Motor neuron (in vitro differentiated cells): Measurements from ENCODE around the gene ATAD3B. TPM values are rescaled to one million over a fixed set of nuclear protein-coding genes. Genes with fewer than 3 reads are reported as not detected.

Source experiments
- ATAC-seq, 8 experiments: fragments of 200-7000 bp; cut with Tn5 transposase; replicated peaks in 6 of 8; 2 replicates each; pipeline ENCODE4 v1.8.0; 2021; ENCODE audit warnings: mild to moderate bottlenecking in 8 of 8, moderate library complexity in 8 of 8
- H3K27ac ChIP-seq, 2 donors: fragments of 250-450 bp; sonication (Bioruptor Pico); 2 replicates each; pipeline ENCODE4 v1.9.0; 2021; ENCODE audit warnings: antibody characterized with exemption in 2 of 2, mild to moderate bottlenecking in 2 of 2, moderate library complexity in 1 of 2
- H3K4me1 ChIP-seq, 2 donors: fragments of 250-450 bp; sonication (Bioruptor Pico); replicated peaks in 1 of 2; 2 replicates each; pipeline ENCODE4 v1.6.1; 2021; ENCODE audit warnings: antibody characterized with exemption in 2 of 2, mild to moderate bottlenecking in 2 of 2, moderate library complexity in 1 of 2
- H3K4me3 ChIP-seq, 5 donors: fragments of 250-450 bp; sonication (Bioruptor Pico); 2 replicates each; pipeline ENCODE4 v1.9.0; 2021; ENCODE audit warnings: antibody characterized with exemption in 5 of 5, mild to moderate bottlenecking in 5 of 5, moderate library complexity in 4 of 5
- WGBS, 10 experiments: fragments of 450-650 bp; shearing (Covaris generic); methylation state at CpG; one replicate each; pipeline ENCODE4 v1.0.0; 2022; 5-methylcytosine and 5-hydroxymethylcytosine counted together
- in situ Hi-C, 9 experiments: fragments of 400-800 bp; cut with MboI; loops; one replicate each; pipeline ENCODE4 v1.15.0; 2021; ENCODE audit warnings: low sequenced_read_pairs in 9 of 9, low pct_unique_long_range_greater_than_20kb in 2 of 9; ENCODE audit not compliant: unreplicated experiment in 9 of 9
- total RNA-seq, 8 experiments: library from RNA; unstranded; fragments of 300-600 nt; gene quantifications; 2 replicates each; pipeline versions ENCODE4 v1.2.3 to v1.2.4, GENCODE V29; 2022

ATAD3B gene, protein sequence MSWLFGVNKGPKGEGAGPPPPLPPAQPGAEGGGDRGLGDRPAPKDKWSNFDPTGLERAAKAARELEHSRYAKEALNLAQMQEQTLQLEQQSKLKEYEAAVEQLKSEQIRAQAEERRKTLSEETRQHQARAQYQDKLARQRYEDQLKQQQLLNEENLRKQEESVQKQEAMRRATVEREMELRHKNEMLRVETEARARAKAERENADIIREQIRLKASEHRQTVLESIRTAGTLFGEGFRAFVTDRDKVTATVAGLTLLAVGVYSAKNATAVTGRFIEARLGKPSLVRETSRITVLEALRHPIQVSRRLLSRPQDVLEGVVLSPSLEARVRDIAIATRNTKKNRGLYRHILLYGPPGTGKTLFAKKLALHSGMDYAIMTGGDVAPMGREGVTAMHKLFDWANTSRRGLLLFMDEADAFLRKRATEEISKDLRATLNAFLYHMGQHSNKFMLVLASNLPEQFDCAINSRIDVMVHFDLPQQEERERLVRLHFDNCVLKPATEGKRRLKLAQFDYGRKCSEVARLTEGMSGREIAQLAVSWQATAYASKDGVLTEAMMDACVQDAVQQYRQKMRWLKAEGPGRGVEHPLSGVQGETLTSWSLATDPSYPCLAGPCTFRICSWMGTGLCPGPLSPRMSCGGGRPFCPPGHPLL
- total RNA-seq, result 10 to 100 TPM; 15.2 to 66.0 (median 32.7) TPM

GRCh38 chr1:1471389-1472052 is at the start of gene ATAD3B:
TSS of gene ATAD3B (plus strand) at chr1:1471765. CDS start at chr1:1471885, 120 bp downstream.
- Histone ChIP-seq H3K27ac (peak within 1 kb of the TSS; percentile 75 to 94), H3K4me3 (peak within 1 kb of the TSS; percentile 53 to 85 (median 77)), H3K4me1 (peaks cover 16 to 18% of the 10 kb centered on the region in 2 donors)
- WGBS, 10 experiments, result 0 to 17% (median 0%) methylated on average over 1 to 18 of the region's 87 CpGs; no CpG with 5 or more reads in 2 of the 10 experiments
- peak; percentile 89 to 96 (median 93) for ATAC-seq
- in situ Hi-C loops, result no loop called here

GRCh38 chr1:1421907-1422464 is 49.6 kb upstream of the ATAD3B start:
- Histone ChIP-seq H3K4me1 (peaks cover 47 to 53% of the 10 kb centered on the region in 2 donors), H3K27ac (no peak overlapping the region), H3K4me3 (no peak overlapping the region)
- in situ Hi-C loops, result no loop called here
- WGBS, 10 experiments, result 92% methylated on average over 2 of the region's 7 CpGs; no CpG with 5 or more reads in 9 of the 10 experiments
- ATAC-seq, result no peak

GRCh38 chr1:1422465-1423244 is 48.9 kb upstream of the ATAD3B start:
- 0 to 95% (median 78%) methylated on average over 1 to 23 of the region's 29 CpGs; no CpG with 5 or more reads in 1 of the 10 experiments for WGBS, 10 experiments
- H3K4me1 ChIP-seq, result peaks cover 44 to 48% of the 10 kb centered on the region in 2 donors
- no peak overlapping the region for H3K4me3 ChIP-seq
- no peak overlapping the region for H3K27ac ChIP-seq
- peak in 3 of 8 experiments; percentile 18 to 69 (median 35) for ATAC-seq
- in situ Hi-C loops, result no loop called here

DNA sequence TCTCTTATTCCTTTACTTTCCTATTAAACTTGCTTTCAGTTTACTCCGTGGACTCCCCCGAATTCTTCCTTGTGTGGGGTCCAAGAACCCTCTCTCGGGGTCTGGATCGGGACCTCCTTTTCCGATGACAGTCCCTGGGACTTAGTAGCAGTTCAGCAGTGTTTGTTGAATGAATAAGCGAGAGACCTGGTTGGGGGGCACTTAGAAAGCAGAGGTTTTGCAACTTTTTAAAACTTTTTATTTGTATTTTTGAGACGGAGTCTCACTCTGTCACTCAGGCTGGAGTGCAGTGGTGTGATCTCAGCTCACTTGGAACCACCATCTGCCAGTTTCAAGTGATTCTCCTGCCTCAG is 48.3 kb upstream of the ATAD3B start:
- in situ Hi-C loops, result no loop called here
- Histone ChIP-seq H3K4me1 (peaks cover 38 to 42% of the 10 kb centered on the region in 2 donors), H3K27ac (no peak overlapping the region)

DNA sequence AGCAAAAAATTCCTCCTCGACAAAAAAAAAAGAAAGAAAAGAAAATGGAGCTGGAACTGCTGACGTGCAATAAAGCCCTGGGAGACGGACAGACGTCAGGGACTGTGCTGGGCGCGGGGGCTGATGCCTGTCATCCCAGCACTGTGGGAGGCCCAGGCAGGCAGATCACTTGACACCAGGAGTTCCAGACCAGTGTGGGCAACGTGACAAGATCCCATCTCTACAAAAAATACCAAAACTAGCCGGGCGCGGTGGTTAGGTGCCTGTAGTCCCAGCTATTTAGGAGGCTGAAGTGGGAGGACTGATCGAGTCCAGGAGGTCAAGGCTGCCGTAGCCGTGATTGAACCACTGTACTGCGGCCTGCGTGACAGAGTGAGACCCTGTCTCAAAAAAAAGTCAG is 46.9 kb upstream of the ATAD3B start:
- WGBS, 10 experiments, result 82 to 100% (median 93%) methylated on average over 2 to 14 of the region's 15 CpGs; no CpG with 5 or more reads in 2 of the 10 experiments
- Histone ChIP-seq H3K4me3 (no peak overlapping the region), H3K27ac (no peak overlapping the region), H3K4me1 (peaks cover 30 to 34% of the 10 kb centered on the region in 2 donors)
- in situ Hi-C loops, result no loop called here
- no peak for ATAC-seq

More for the DNA sequence above, 48.3 kb upstream of the ATAD3B start:
- WGBS, 10 experiments, result 76 to 100% (median 91%) methylated on average over 1 to 7 of the region's 7 CpGs; no CpG with 5 or more reads in 2 of the 10 experiments
- no peak for ATAC-seq
- no peak overlapping the region for H3K4me3 ChIP-seq

DNA sequence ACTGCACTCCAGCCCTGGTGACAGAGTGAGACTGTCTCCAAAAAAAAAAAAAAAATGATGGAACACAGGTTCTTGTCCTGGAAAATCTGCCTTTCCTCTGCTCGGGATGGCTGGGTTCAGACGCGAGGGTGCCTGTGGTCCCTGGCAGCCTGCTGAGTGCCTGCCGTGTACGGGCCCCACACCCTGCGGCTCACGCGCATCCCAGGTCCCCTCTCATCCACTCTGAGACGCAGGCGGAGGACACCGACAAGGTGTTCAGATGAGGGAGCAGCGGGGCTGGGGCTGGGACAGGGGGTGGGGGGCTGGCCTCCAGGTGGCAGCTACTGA is 46.2 kb upstream of the ATAD3B start:
- 71% methylated on average over 4 of the region's 12 CpGs; no CpG with 5 or more reads in 9 of the 10 experiments for WGBS, 10 experiments
- in situ Hi-C loops, result no loop called here
- ATAC-seq, result no peak
- Histone ChIP-seq H3K4me1 (peaks cover 36 to 40% of the 10 kb centered on the region in 2 donors), H3K27ac (no peak overlapping the region), H3K4me3 (no peak overlapping the region)

DNA sequence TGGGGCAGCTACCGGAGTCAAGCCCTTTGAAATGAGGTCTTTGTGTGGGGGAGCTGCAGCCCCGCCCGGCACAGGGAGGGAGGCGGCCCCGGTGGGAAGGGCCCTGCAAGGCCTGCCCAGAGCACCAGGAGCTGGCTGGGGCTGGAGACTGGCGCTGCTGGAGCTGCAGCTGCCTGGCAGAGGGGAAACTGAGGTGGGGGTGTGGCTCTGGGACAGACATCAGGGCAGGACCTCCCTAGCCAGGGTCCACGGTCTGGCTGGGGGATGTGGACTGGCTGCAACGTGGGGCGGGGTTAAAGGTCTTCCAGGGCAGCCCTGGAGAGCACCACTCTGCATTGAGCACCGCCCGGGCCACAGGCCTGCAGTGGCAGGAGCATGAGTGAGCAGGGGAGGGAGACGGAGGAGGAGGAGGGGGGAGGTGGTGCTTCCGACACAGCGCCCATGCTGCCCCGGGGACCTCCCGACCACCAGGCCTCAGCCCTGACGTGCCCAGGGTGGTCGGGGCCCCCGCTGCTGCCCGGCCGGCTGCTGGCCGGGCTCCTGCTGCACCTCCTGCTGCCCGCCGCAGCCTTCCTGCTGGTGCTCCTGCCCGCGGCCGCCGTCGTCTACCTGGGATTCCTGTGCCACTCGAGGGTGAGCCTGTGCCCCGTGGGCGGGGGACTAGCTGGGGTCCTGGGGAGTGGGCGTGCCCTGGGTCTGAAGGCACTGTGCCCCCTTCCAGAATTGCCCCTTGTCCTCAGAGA is 45.6 kb upstream of the ATAD3B start:
- Histone ChIP-seq H3K4me3 (no peak overlapping the region), H3K27ac (peak overlapping the region; percentile 43 to 66), H3K4me1 (peaks cover 39 to 42% of the 10 kb centered on the region in 2 donors)
- peak in 4 of 8 experiments; percentile 2 to 45 (median 20) for ATAC-seq
- in situ Hi-C loops, result no loop called here
- 40 to 41% (median 40%) methylated on average over 1 to 5 of the region's 33 CpGs; no CpG with 5 or more reads in 7 of the 10 experiments for WGBS, 10 experiments

GRCh38 chr1:1426496-1427105 is 45.0 kb upstream of the ATAD3B start:
- Histone ChIP-seq H3K4me3 (peak overlapping the region in 4 of 5 donors; percentile 7 to 19 (median 10)), H3K4me1 (peaks cover 39 to 43% of the 10 kb centered on the region in 2 donors), H3K27ac (peak overlapping the region; percentile 43 to 66)
- in situ Hi-C loops, result no loop called here
- peak in 4 of 8 experiments; percentile 9 to 18 (median 14) for ATAC-seq
- WGBS, 10 experiments, result 20% methylated on average over 1 of the region's 19 CpGs; no CpG with 5 or more reads in 9 of the 10 experiments

- no CpG with 5 or more reads among the region's 66 CpGs for WGBS, 10 experiments
- H3K27ac ChIP-seq, result peak overlapping the region; percentile 20 to 82
- in situ Hi-C loops, result no loop called here
- peaks cover 44 to 49% of the 10 kb centered on the region in 2 donors for H3K4me1 ChIP-seq
- peak in 5 of 8 experiments; percentile 67 to 84 (median 76) for ATAC-seq
- H3K4me3 ChIP-seq, result peak overlapping the region; percentile 27 to 41 (median 35)
Observed at GRCh38 chr1:1427106-1427819, 44.3 kb upstream of the ATAD3B start.

- H3K4me3 ChIP-seq, result peak overlapping the region; percentile 27 to 41 (median 35)
- WGBS, 10 experiments, result no CpG with 5 or more reads among the region's 22 CpGs
- in situ Hi-C loops, result no loop called here
- no peak for ATAC-seq
- peak overlapping the region; percentile 20 to 82 for H3K27ac ChIP-seq
- H3K4me1 ChIP-seq, result peaks cover 46 to 51% of the 10 kb centered on the region in 2 donors
Observed at GRCh38 chr1:1427820-1428148, 43.8 kb upstream of the ATAD3B start.

DNA sequence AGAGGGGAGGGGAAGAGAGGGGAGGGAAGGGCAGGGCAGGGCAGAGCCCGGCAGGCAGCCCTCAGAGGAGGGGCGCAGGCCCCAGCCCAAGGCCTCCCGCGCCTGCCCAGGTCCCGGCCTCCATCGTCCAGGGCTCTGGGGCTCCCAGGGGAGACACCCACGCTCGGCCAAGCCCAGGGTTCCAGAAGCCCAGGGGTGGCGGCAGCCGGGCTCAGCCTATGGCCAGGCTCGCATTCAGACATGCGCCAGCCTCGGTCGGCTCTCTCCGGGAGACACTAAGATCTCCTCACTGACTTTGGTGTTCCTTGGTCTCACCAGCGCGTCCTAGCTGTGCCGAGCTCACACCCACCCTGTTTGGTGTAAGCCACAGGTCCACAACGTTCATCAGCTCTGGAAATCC is 43.4 kb upstream of the ATAD3B start:
- 86 to 100% (median 93%) methylated on average over 3 to 9 of the region's 19 CpGs; no CpG with 5 or more reads in 4 of the 10 experiments for WGBS, 10 experiments
- H3K4me1 ChIP-seq, result peaks cover 50 to 51% of the 10 kb centered on the region in 2 donors
- no peak for ATAC-seq
- no peak overlapping the region for H3K27ac ChIP-seq
- H3K4me3 ChIP-seq, result no peak overlapping the region
- in situ Hi-C loops, result no loop called here
